ENCODE results near the gene WWC1. TPM values are rescaled to one million over a fixed set of nuclear protein-coding genes. Genes with fewer than 3 reads are reported as not detected.

Gene WWC1
- total RNA-seq, 1 donor from 2014 or later = 2.2 TPM

DNA sequence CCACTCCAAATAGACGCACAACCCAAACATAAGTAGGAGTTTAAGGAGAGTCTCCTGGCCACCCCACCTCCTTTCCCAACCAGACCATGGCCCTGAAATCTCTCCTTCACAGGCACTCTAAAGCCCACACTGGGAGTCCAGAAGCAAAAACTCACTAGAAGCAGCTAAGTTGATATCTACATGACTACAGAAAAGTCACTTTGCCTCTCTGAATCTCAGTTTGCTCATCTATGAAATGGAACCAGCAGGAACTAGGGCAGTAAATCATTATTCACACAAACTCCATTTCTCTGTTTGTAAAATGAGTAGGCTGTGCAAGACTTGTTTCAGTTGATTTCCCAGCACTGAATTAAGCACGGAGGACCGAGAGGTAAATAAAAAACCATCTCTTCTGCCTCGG is 4.1 kb upstream of the WWC1 start:
- intact Hi-C loops (cut with micrococcal nuclease) = no loop called here
- H3K4me1 ChIP-seq = peaks cover 10% of the 10 kb centered on the region
- DNase-seq = no peak
- H3K36me3 ChIP-seq = no peaks in the 10 kb centered on the region
- H3K27ac ChIP-seq (replicated peaks) = no peak overlapping the region
- TF ChIP-seq, protein P1, sequence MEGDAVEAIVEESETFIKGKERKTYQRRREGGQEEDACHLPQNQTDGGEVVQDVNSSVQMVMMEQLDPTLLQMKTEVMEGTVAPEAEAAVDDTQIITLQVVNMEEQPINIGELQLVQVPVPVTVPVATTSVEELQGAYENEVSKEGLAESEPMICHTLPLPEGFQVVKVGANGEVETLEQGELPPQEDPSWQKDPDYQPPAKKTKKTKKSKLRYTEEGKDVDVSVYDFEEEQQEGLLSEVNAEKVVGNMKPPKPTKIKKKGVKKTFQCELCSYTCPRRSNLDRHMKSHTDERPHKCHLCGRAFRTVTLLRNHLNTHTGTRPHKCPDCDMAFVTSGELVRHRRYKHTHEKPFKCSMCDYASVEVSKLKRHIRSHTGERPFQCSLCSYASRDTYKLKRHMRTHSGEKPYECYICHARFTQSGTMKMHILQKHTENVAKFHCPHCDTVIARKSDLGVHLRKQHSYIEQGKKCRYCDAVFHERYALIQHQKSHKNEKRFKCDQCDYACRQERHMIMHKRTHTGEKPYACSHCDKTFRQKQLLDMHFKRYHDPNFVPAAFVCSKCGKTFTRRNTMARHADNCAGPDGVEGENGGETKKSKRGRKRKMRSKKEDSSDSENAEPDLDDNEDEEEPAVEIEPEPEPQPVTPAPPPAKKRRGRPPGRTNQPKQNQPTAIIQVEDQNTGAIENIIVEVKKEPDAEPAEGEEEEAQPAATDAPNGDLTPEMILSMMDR (IDR thresholded peaks at IDR 0.05; ENCODE audit: borderline replicate concordance) = no peak
- peaks cover 51% of the 10 kb centered on the region for H3K27me3 ChIP-seq (ENCODE audit: low read depth)
- H3K9me3 ChIP-seq (replicated peaks) = peaks cover 30% of the 10 kb centered on the region
- no peak overlapping the region for H3K4me3 ChIP-seq

DNA sequence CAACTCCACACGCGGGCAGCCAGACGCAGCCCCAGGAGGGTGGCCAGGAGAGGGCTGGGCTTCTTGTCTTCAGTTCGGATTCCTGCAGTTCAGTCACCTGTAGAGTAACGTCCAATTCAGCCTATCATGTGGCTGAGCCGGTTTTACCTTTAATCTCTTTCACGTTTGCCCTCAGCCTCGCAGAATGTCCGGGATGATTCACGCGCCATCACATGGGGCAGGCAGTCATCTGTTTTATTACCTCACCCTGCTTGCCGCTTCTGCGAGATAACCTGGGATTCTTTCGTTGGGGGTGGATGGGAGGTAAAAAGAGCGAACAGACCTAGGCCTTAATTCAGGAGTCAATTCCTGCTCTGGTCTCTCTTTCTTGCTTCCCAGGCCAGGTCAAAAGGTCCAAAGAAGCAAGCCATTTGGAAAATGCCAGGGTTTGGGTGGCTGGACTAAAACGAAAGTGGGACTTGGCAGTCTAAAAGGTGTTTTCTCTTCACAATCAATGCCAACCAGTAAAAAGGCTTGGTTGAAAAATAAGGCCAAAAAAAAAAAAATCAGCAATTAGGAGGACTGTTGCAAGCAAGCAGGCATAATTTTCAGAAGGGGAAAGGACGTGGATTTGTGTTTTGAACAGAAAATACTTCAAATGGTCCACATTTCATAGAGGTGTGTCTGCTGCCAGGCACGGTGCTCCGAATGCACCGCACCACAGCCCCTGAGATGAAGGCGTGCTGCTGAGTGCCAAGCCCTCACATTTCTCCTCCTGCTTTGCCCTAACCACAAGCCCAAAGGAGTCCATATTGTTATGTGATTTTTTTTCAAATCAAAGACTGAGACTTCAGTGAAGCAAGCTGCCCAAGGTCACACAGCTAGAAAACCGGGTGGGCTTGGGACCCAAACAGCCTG is 2.8 kb upstream of the WWC1 start:
- TF ChIP-seq, protein P1 (IDR thresholded peaks at IDR 0.05; ENCODE audit: borderline replicate concordance) = no peak

DNA sequence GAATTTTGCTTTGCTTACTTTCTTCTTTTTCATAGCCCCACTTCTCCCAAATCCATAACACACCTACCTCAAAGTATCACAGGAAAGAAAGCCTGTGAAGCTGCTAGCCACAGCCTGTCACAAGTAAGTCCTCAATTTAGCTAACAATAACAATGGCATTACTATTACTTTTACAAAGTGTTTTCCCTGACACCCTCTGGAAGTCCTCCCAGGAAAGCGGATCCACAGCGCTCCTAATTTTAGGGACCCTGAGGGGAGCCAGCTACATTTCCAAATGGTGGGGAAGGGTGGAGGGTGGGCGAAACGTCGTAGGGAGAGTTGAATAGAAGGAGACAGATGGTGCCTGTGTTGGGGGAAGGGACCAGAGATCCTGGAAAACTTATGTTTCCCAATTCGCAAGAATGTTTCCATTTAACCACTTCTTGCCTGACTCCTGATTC is 523 bp upstream of the WWC1 start:
- H3K27me3 ChIP-seq (ENCODE audit: low read depth) = peaks cover 72% of the 10 kb centered on the region
- peaks cover 4% of the 10 kb centered on the region for H3K9me3 ChIP-seq (replicated peaks)
- peaks cover 11% of the 10 kb centered on the region for H3K4me1 ChIP-seq
- no peaks in the 10 kb centered on the region for H3K36me3 ChIP-seq
- intact Hi-C loops (cut with micrococcal nuclease) = no loop called here
- H3K27ac ChIP-seq (replicated peaks) = no peak overlapping the region
- TF ChIP-seq, protein P1 (IDR thresholded peaks at IDR 0.05; ENCODE audit: borderline replicate concordance) = no peak
- no peak for DNase-seq
- H3K4me3 ChIP-seq = peak overlapping the region; percentile 66

More for the DNA sequence above, 2.8 kb upstream of the WWC1 start:
- DNase-seq = no peak
- no peaks in the 10 kb centered on the region for H3K36me3 ChIP-seq
- intact Hi-C loops (cut with micrococcal nuclease) = no loop called here
- H3K4me3 ChIP-seq = no peak overlapping the region
- H3K27ac ChIP-seq (replicated peaks) = no peak overlapping the region
- peaks cover 64% of the 10 kb centered on the region for H3K27me3 ChIP-seq (ENCODE audit: low read depth)
- peaks cover 26% of the 10 kb centered on the region for H3K9me3 ChIP-seq (replicated peaks)
- H3K4me1 ChIP-seq = peaks cover 11% of the 10 kb centered on the region

DNA sequence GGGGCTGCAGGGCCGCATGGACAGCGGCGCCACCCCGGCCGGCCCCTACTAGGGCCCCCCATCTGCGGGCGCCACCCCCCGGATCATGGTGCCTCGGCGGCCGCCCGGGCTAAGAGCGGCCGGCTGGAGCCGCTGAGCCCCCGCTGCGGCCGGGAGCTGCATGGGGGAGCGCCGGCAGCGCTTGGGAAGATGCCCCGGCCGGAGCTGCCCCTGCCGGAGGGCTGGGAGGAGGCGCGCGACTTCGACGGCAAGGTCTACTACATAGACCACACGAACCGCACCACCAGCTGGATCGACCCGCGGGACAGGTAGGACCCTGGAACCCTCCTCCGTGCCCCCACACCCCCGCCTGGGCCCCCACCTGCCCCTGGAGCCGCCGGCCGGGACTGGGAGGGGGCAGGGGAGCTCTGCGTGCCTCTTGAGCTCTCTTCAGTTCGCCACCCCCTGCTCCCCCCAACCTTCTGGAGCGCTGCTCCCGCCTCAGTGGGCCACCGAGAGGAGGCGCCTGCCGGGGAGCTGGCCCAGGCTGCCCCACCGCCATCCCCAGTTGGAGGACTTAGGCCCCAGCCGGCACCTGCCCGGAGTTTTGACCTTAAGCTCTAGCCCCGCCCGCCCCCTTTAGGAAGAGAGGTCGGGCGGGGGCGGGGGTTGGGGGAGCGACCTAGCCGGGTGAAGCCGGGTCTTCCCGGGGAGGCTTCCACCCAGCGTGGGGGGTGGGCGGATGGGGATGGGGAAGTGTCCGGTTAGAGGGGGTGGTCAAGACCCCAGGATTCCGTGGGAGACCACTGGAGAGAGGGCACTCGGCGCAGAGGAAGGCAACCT is 730 bp downstream of the WWC1 start:
- Histone ChIP-seq H3K4me1 (peaks cover 11% of the 10 kb centered on the region), H3K27ac (replicated peaks) (no peak overlapping the region), H3K4me3 (peak overlapping the region; percentile 66), H3K27me3 (ENCODE audit: low read depth) (peaks cover 59% of the 10 kb centered on the region), H3K36me3 (no peaks in the 10 kb centered on the region), H3K9me3 (replicated peaks) (no peaks in the 10 kb centered on the region)
- DNase-seq = no peak
- intact Hi-C loops (cut with micrococcal nuclease) = no loop called here
- TF ChIP-seq, protein P1 (IDR thresholded peaks at IDR 0.05; ENCODE audit: borderline replicate concordance) = no peak

DNA sequence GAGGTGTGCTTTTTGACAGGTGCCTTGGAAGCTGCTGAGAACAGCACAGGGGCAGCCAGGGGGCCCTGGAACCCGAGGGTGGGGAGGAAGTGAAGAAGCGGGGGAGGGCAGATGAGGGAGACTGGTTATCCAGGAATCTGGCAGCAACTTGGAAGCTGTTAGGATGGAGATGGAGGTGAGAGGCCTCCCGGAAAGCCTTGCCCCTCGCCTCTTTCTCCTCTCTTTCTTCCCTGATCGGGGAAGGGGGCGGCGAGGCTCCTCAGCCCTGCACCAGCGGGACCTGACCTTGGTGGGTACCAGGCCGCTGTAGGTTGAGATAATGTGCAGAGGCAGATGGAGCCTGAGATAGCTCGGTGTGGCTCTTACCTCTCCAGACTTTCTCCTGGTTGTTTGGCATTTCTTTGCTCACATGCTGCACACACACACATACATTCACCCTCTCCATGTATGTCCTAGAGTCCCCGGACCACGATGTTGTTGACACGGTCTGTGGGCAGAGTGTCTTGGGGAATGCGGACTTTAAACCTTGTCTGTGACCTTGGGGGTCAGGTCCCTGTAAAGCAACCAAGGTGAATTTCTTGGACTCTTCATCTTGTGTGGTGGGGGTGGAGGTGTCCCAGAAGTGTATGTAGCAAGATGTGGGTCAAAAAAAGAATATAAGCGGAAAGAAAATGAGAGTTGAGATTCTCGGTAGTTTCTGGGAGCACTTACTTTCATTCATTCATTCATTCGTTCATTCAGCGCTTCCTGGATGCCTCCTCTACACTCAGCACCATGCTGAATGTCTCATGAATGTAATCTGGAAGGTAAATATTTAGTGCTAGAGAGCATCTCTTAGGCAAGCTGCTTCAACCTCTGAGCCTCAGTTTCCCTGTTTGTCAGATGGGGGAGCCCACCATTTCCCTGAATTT is 1.6 kb downstream of the WWC1 start:
- no peak overlapping the region for H3K4me3 ChIP-seq
- TF ChIP-seq, protein P1 (IDR thresholded peaks at IDR 0.05; ENCODE audit: borderline replicate concordance) = no peak
- no peaks in the 10 kb centered on the region for H3K36me3 ChIP-seq
- peaks cover 11% of the 10 kb centered on the region for H3K4me1 ChIP-seq
- H3K9me3 ChIP-seq (replicated peaks) = no peaks in the 10 kb centered on the region
- intact Hi-C loops (cut with micrococcal nuclease) = no loop called here
- no peak for DNase-seq
- no peak overlapping the region for H3K27ac ChIP-seq (replicated peaks)
- peaks cover 59% of the 10 kb centered on the region for H3K27me3 ChIP-seq (ENCODE audit: low read depth)

All from left ventricle myocardium inferior (tissue), 1 donor.